ENCODE measurements around the gene NRXN3. TPM values are rescaled to one million over a fixed set of nuclear protein-coding genes. Genes with fewer than 3 reads are reported as not detected.
"Not testable (repeated sequence)": the region's sequence is repeated elsewhere in the genome, so short reads cannot be mapped to it uniquely, and the experiment has no call there.

Gene NRXN3
- total RNA-seq, 1 donor from 2014 or later, result 20.3 TPM

DNA sequence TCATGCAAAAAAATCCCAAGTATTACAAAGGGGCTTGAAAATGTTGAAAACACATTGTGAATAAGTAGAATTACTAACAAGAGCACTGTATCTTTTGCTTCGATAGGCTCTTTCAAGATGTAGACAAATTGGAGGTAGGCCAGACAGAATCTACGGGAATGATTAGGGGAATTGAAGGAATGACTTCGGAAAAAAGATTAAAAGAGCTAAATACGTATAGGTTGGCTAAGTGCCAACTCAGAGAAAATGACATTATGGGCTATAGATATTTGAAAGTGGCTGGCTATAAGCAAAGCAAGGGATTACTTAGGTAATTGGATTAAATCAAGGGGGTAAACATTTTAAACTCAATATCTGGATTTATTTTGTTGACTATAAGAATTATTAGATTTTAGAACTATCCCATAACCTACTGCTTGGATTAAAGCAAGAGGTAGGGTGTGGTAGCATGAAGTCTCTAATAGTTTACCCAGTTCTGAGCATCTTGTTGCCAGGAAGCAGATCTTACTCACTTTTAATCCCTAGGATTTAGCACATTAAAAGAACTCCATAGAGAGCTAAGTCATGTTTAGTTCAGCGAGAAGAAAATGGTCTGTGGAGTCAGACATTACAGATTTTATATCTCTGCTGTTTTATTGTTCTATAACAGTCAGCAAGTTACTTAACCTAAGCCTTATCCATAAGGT, 1551.4 kb downstream of the NRXN3 start:
- DNase-seq (ENCODE audit: low spot score), result no peak

GRCh38 chr14:79724934-79725717, 1555.0 kb downstream of the NRXN3 start:
- DNase-seq (ENCODE audit: low spot score), result no peak

DNA sequence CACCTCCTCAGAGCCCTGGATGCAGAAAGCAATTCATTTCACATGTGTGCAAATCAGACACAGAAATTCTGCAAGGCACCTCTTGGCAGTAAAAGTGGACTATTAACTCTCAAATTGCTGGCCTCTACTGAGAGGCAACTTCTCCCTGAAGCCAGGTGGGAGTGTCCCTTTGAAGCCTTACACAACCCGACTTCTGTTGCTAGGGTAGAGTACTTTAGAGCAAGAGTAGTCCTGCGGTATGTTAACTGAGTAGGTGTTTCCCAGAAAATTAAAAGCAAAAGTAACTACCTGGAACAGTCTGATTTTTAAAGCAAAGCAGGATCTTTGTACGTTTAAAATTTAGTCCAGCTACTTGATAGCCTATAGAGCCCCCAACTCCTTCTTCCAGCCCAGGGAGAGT, 1557.7 kb downstream of the NRXN3 start:
- no peak for DNase-seq (ENCODE audit: low spot score)

GRCh38 chr14:79728331-79728730, 1558.2 kb downstream of the NRXN3 start:
- no peak for DNase-seq (ENCODE audit: low spot score)

- DNase-seq (ENCODE audit: low spot score), result no peak
Measured at GRCh38 chr14:79729731-79730130, 1559.6 kb downstream of the NRXN3 start.

DNA sequence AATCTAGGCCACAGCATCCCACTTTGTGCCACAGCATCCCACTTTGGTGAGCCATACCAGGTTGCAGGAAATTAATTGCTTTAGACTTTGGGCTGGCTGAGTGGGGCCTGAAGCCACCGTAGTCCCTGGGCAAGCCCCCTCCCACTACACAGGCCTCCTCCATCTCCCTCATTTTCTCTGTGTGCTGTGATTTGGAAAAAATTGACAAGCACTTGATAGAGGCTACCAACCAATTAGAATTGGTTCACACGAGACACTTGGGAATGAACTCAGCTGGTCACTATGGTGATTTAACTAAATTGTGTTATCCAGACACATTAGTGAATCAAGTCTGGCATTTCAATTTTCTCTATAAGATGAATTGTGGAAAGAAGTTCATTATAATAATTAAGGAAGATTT, 1560.0 kb downstream of the NRXN3 start:
- DNase-seq (ENCODE audit: low spot score), result no peak

DNA sequence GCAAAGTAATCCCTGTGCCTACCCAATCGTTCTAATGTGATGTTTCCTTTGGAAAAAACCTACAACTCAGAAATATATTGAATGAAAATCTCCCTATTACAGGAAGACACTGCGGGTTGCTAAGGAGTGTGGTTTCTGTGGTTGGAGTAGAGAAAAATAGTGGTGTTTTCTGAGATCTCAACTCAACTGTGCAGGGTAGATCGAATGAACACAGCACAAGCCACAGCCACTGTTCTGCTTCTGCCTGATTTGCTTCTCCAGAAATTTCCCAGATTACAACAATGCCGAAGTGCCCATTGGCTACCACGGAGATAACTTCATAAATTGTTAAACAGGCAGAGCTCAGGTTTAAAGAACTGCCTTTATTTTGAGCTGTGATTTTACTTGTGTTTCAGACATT, 1560.8 kb downstream of the NRXN3 start:
- DNase-seq (ENCODE audit: low spot score), result no peak

GRCh38 chr14:79732911-79733655, 1562.9 kb downstream of the NRXN3 start:
- no peak for DNase-seq (ENCODE audit: low spot score)

GRCh38 chr14:79734151-79734550, 1564.0 kb downstream of the NRXN3 start:
- no peak for DNase-seq (ENCODE audit: low spot score)

DNA sequence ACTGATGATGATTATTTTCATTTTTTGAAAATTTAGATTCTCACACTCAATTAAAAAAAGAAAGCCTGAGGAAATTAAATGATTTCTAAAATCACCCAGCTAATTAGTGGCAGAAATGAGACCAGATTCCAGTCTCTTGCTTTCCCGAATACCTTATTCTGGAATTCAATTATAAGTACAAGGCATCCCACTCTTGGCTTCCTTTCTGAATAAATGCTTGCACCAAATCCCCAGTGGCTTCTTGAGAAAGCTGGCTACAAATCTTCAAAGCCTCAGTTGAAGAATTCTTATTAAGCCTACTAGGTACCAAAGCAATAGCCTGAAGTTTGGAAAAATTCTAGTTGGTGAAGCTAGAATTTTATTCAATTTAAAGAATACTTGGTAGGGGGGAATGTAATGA, 1564.5 kb downstream of the NRXN3 start:
- DNase-seq (ENCODE audit: low spot score), result no peak

GRCh38 chr14:79735121-79735520, 1564.9 kb downstream of the NRXN3 start:
- DNase-seq (ENCODE audit: low spot score), result no peak

GRCh38 chr14:79740066-79740601, 1570.0 kb downstream of the NRXN3 start:
- no peak for DNase-seq (ENCODE audit: low spot score)

GRCh38 chr14:79742142-79742541, 1572.0 kb downstream of the NRXN3 start:
- no peak for DNase-seq (ENCODE audit: low spot score)

GRCh38 chr14:79745046-79745445, 1574.9 kb downstream of the NRXN3 start:
- no peak for DNase-seq (ENCODE audit: low spot score)

GRCh38 chr14:79749065-79749464, 1578.9 kb downstream of the NRXN3 start:
- no peak for DNase-seq (ENCODE audit: low spot score)

DNA sequence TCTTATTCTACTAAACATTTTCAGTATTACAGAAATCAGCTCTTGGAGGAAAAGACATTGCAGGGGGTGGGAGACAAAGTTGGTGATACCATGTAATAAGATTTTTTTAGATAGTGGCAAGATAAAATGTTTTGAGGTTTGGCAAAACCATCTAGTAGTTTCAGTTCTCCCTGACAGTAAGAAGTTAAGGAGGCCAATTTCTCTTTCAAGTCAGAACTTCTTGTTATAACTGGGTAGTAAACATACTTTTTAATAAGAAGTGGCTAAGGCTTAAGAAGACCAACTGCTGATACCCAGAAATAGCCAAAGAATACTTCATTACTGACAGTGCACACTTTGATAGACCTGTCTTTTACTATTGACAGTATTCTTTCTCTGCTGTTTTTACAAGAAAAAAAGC, 1588.8 kb downstream of the NRXN3 start:
- no peak for DNase-seq (ENCODE audit: low spot score)

DNA sequence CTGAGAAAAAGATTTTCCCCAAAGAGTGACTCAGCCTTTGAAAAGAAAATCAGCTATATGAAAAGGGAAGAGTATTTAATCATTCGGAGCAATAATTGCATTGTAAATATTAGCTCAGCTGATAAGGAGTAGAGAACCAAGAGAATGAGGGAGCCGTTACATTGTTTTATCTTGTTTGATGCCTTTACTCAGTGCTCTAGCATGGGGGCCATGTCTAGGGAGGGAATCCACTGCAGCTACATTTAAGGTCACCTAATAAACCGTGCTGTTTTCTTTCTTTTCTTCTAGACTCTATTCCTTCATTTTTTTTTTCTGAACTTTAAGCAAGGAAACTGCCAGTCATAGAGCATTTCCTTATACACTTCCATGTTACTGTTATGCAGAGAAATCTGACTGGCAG, 1594.2 kb downstream of the NRXN3 start:
- no peak for DNase-seq (ENCODE audit: low spot score)

- DNase-seq (ENCODE audit: low spot score), result no peak
Measured at GRCh38 chr14:79766511-79766910, 1596.3 kb downstream of the NRXN3 start.

- DNase-seq (ENCODE audit: low spot score), result no peak
Measured at GRCh38 chr14:79767251-79767650, 1597.1 kb downstream of the NRXN3 start.

GRCh38 chr14:79767721-79768120, 1597.5 kb downstream of the NRXN3 start:
- not testable (repeated sequence) for DNase-seq (ENCODE audit: low spot score)

GRCh38 chr14:79781882-79782281, 1611.7 kb downstream of the NRXN3 start:
- no peak for DNase-seq (ENCODE audit: low spot score)

DNA sequence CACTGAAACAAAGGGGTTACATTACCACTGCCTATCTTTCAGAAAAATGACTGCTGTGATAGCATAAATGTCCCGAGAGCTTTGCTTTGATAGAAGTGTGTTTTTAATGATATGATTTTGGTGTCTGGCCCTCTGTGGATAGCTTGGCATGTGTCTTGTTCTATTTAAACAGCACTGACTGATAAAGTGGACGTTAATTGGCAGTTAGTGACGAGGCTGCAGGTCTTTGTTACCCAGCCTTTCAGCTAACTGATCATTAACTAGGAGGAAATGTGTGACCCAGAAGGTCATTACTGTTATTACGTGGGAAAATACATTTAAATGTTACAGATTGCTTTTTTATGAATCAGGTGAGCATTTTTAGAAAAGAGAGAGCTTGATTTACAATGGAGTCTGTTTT, 1612.9 kb downstream of the NRXN3 start:
- no peak for DNase-seq (ENCODE audit: low spot score)
